Measurements from ENCODE around the gene SLC25A25.

GRCh38 chr9:128078504-128079434 lies 10.7 kb downstream of the SLC25A25 start:
- TF ChIP-seq, protein P1, sequence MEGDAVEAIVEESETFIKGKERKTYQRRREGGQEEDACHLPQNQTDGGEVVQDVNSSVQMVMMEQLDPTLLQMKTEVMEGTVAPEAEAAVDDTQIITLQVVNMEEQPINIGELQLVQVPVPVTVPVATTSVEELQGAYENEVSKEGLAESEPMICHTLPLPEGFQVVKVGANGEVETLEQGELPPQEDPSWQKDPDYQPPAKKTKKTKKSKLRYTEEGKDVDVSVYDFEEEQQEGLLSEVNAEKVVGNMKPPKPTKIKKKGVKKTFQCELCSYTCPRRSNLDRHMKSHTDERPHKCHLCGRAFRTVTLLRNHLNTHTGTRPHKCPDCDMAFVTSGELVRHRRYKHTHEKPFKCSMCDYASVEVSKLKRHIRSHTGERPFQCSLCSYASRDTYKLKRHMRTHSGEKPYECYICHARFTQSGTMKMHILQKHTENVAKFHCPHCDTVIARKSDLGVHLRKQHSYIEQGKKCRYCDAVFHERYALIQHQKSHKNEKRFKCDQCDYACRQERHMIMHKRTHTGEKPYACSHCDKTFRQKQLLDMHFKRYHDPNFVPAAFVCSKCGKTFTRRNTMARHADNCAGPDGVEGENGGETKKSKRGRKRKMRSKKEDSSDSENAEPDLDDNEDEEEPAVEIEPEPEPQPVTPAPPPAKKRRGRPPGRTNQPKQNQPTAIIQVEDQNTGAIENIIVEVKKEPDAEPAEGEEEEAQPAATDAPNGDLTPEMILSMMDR (IDR thresholded peaks at IDR 0.05), result no peak
- TF ChIP-seq POLR2A (IDR thresholded peaks at IDR 0.05), result no peak
